Measurements from ENCODE around the gene GLDN. TPM values are rescaled to one million over a fixed set of nuclear protein-coding genes. Genes with fewer than 3 reads are reported as not detected.

Gene GLDN
- total RNA-seq, 1 donor from 2014 or later, result 9.1 TPM

DNA sequence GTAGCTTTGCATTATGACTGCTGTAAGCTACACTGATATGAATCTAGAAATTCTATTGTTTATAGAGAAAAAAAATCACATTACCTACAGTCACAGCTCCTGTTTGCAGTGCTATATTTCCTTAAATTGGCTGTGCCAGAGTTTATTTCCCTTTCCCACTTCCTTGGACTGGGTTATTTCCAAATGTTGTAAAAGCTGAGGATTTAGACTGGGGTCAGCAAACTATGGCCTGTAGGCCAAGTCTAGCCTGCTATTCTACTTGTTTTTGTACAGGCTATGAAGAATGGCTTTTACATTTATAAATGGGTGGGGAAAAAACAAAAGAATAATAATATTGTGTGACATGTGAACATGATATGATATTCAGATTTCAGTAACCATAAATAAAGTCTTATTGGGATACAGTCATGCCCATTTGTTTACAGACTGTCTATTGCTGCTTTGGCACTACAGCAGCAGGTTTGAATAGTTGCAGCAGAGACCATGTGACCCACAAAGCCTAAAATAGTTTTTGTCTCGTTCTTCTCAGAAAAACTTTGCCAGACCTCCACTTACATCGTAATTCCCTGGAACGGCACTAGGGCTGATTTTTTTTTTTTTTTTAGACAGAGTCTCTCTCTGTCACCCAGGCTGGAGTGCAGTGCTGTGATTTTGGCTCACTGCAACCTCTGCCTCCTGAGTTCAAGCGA lies 7.8 kb downstream of the GLDN start:
- intact Hi-C loops (cut with DNase I), result no loop called here
- DNase-seq (no peak), ATAC-seq (ENCODE audit: poor library complexity) (peak; percentile 88)

DNA sequence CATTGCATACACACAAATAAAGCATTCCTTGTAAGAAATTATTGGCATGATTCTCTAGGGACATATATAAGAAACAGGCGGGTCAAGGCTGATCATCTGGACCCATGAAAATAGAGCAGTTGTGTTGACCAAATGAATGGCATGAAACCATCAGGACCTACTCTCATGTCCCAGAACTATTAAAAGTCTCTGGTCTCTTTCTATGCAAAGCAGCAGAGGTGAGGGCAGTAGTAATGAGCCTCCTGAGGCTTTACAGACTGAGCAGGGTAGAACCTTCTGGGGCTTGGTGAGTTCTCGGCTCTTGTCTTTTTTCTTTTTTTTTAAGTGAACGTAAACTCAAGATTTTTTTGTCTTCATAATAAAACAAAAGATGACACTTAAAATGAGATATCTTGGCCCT lies 9.3 kb downstream of the GLDN start:
- intact Hi-C loops (cut with DNase I), result no loop called here
- DNase-seq (no peak), ATAC-seq (ENCODE audit: poor library complexity) (no peak)

DNA sequence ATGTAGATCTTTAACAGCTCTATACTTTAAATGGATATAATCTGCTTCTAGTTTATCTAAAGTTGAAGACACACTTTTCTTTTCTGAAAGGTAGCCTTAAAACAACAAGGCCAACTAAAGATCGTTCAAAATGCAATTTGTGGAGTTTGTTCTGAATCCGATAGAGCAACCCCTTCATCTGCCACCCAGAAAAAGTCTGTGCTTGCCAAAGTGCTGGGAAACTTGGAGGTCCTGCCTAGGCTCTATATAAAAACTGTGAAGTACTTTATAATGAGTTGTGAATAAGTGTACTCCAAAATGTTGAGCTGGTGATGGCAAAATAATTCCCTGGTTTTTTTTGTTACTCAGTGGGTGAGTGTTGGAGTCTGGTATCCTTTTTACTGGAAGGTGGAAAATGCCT lies 12.5 kb downstream of the GLDN start:
- ATAC-seq (ENCODE audit: poor library complexity) (no peak), DNase-seq (no peak)
- intact Hi-C loops (cut with DNase I), result no loop called here

DNA sequence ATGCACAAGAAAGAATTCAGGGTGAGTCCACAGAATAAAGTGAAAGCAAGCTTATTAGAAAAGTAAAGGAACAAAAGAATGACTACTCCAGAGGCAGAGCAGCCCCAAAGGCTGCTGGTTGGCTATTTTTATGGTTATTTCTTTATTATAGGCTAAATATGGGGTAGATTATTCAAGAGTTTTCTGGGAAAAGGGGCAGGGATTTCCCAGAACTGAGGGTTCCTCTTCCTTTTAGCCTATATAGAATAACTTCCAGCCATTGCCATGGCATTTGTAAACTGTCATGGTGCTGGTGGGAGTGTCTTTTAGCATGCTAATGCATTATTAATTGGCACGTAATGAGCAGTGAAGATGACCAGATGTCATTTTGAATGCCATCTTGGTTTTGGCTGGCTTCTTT lies 13.6 kb downstream of the GLDN start:
- ATAC-seq (ENCODE audit: poor library complexity) (no peak), DNase-seq (no peak)
- intact Hi-C loops (cut with DNase I), result no loop called here

DNA sequence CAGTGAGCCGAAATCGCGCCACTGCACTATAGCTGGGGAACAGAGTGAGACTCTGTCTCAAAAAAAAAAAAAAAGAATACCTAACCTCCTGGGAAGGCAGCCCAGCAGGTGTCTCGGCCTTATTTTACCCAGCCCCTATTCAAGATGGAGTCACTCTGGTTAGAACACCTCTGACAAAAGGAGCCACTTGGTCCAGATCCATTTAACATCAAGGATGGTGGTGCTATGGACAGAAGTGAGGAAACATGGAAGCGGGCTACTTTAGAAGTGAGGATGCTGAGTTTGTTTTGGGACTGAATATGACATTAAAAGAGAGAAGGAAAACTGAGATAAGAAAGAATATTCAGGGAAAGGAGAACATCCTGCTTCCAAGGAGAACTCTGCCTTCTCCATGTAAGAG lies 14.7 kb downstream of the GLDN start:
- no peak for ATAC-seq (ENCODE audit: poor library complexity)
- no peak for DNase-seq
- intact Hi-C loops (cut with DNase I), result no loop called here

DNA sequence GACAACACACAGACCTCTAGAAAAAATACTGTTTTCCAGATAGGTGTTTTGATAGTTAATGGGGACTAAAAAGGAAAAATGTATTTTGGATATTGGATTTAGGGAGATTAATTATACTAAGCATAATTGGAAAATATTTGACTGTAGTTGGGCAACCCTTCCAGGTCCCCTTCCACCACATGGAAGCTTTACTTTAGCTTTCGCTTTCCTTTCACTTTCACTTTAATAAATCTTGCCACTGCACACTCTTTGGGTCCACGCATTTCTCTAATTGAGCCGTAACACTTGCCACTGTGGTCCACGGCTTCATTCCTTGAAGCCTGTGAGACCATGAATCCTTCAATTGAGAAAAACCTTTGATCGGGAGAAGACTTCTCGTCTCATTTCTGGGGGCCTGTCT lies 15.5 kb downstream of the GLDN start:
- DNase-seq (no peak), ATAC-seq (ENCODE audit: poor library complexity) (no peak)
- intact Hi-C loops (cut with DNase I), result no loop called here

DNA sequence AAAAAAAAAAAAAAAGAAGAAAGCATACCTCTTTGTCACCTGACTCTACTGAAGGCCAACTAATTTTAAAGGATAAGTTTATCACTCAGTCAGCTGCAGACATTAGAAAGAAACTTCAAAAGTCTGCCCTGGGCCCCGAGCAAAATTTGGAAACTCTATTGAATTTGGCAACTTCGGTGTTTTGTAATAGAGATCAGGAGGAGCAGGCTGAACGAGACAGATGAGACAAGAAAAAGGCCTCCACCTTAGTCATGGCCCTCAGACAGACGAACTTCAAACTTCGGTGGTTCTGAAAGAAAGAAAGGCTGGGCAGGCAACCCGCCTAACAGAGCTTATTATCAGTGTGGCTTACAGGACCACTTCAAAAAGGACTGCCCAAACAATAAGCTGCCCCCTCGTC lies 18.5 kb downstream of the GLDN start:
- no peak for ATAC-seq (ENCODE audit: poor library complexity)
- no peak for DNase-seq
- intact Hi-C loops (cut with DNase I), result no loop called here

DNA sequence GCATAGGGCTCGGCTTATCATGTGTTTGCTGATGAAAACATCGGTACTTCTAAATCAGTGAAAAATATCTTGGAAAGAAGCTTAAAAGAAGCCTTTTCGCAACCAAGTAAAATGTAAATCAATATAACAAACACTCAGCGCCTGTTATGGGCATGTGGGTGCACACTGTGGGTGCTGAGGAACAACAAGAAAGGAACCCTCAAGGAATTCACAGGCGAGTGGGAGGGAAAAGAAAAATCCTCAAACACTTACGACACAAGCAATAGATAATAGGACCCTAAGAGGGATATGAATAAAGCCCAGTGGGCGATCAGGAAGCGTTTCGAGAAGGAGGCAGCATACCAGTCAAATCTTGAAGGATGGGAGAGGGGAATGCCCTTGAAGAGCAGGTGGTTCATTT lies 21.9 kb downstream of the GLDN start:
- ATAC-seq (ENCODE audit: poor library complexity) (no peak), DNase-seq (no peak)
- intact Hi-C loops (cut with DNase I), result no loop called here

DNA sequence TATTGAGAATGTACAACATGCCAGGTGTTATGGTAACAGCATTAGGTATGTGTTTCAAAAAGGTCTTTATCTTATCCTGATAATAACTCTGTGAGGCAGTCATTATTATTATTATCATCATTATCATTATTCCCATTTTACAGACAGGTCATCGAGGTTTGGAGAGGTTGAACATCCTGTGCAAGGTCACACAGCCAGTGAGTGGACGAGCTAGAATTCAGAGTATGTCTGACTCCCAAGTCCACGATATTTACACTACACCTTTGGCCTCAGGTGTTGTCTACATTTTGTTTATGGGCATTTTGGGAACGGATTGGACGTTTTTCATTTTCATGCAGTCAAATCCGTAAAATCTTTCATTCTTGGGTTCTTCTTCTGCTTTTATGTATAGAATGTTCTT lies 24.0 kb downstream of the GLDN start:
- ATAC-seq (ENCODE audit: poor library complexity) (no peak), DNase-seq (no peak)
- intact Hi-C loops (cut with DNase I), result no loop called here

DNA sequence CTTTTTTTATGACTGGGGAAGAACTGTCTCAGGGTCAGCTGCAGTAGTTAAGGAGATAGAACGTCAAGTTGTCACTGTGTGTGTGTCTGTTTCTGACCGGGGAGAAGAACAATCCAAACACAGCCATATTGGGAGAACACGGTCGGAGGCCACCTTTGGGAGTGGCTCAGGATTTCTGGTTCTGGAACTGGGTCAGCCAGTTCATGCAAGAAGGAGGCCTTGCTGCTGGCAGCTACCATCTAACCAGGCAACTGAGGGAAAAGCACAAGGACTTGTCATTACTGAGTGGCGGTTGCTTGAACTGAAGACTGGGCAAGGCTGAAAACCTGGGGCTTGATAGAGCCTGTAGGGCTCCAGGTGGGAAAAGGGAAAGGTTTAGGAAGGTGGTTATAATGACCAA lies 24.6 kb downstream of the GLDN start:
- DNase-seq (no peak), ATAC-seq (ENCODE audit: poor library complexity) (no peak)
- intact Hi-C loops (cut with DNase I), result no loop called here

DNA sequence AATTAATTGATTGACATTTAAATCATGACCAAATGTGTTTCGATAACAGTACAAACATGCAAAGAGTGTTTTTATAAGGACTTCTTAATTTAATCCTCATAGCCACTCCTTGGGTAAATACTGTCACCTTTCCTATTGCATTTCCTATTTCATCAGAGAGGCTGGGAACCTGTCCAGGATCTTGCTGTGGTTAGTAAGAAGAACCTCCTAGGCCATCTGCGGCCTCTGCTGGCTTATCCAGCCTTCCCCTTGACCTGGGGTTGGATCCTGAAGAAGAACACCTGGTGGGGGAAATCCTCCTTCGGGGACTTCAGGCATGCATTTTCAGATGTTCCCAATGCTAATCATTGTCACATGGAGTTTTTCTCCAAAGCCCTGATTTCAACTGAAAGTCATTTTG lies 25.5 kb downstream of the GLDN start:
- peak; percentile 70 for ATAC-seq (ENCODE audit: poor library complexity)
- intact Hi-C loops (cut with DNase I), result no loop called here
- no peak for DNase-seq

DNA sequence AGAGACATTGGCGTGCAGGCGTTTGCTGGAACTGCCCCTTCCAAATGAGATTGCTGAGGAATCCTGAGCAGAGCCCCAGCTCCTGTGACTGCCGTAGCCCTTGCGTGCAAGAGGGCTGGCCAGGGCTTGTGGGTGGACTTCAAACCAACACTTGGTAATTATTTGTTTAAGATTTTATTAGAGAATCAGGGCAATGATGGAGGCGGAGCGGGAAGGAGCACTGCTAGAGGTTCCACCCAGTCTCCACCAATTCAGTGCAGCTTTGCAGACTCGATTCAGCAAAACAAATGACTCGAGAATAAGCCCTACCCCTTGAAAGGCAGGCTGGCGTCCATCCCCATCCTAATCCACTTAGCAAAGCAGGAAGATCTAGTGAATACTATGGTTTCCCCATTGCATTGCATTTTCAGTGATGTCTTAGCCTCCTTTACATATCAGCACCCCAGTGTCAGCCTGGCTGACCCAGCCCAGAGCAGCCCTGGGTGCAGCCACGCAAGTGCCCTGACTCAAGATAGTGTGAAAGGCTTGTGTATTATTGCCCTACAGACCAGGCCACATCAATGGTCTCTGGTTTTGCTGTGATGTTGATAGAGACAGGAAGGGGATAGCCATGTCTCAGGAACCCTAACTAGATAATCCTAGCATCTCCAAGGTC lies 26.0 kb downstream of the GLDN start:
- intact Hi-C loops (cut with DNase I), result no loop called here
- DNase-seq (no peak), ATAC-seq (ENCODE audit: poor library complexity) (peak; percentile 59)

DNA sequence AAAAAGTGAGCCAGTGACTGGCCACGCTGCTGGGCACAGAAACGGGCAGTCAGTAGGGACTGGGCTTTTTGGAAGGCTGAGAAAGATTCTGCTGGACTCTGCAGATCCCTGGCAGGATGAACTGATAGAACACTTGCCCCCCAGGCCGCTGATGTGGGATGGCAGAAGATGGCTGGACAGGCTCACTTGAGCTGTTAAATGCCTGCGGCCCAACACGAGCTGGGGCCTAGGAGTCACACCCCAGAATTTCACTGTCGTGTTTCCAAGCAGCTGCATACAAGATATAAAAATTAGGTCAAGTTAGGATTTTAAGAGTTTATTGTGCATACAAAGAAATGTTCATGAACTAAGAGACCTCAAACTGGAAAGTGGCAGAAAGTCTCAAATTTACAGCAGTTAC lies 26.9 kb downstream of the GLDN start:
- ATAC-seq (ENCODE audit: poor library complexity) (peak; percentile 43), DNase-seq (no peak)
- intact Hi-C loops (cut with DNase I), result no loop called here

DNA sequence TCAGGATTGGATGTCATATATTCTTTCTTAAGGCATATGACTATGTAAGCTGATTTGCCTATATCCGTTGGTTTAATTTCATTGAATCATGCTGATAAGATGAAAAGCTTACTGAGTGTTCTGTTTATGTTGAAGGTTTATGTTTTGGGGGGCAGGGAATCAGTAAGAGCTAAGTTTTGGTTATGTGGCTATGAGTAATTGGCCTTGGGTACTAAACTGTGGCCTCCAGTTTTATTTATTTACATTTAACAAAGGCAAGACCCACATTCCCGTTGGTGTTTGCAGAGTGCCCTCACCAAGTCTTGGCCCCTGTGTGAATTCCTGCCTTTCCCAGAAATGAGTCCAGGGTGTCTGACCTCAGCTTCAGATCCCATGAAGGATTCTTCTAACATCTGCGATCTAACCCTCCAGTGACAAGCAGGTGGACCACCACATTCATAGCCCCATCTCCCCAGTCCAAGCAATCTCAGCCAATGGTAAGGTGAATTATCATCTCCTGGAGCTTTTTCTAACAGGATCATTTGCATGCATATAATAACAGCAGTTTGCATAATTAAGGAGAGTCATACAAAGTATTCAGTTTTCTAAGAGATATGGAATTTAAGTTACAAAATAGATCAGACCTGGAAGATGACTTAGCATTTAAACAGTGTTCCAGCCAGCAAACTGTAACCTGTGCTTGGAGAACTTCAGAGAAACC lies 27.4 kb downstream of the GLDN start:
- no peak for ATAC-seq (ENCODE audit: poor library complexity)
- DNase-seq, result no peak
- intact Hi-C loops (cut with DNase I), result no loop called here

DNA sequence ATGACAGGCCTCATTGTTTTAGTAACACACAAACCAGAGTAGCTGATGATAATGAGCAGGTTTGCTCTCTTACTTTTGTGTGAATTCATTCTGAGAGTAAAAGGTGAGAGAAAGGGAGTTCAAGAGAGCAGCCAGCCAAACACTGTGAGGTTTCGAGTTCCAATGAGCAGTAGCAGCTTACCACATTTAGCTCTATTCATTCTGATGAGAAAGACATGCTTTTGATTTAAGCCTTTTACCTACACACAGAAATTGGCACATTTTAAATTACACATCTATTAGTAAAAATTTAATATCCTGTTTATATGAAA lies 28.0 kb downstream of the GLDN start:
- intact Hi-C loops (cut with DNase I), result no loop called here

DNA sequence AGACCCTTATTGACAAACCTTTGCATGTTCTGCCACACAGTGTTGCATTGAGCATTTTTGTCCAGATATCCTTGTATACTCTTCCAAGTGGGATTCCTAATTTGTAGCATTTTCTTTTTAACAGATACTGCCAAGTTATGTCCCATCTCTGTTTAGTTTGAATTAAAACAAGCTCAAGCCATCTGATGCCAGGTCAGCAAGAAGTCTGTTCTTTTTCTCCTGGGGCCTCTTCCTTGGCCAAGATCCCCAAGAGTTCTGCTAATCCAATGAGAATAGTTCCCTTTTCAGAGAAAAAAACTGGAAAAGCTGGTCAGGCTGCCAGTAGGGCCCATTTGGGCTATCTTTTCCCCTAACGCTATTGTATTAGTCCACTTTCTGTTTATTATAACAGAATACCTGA lies 29.8 kb downstream of the GLDN start:
- ATAC-seq (ENCODE audit: poor library complexity) (no peak), DNase-seq (no peak)
- intact Hi-C loops (cut with DNase I), result no loop called here

More for the DNA sequence above, 28.0 kb downstream of the GLDN start:
- DNase-seq (no peak), ATAC-seq (ENCODE audit: poor library complexity) (no peak)

DNA sequence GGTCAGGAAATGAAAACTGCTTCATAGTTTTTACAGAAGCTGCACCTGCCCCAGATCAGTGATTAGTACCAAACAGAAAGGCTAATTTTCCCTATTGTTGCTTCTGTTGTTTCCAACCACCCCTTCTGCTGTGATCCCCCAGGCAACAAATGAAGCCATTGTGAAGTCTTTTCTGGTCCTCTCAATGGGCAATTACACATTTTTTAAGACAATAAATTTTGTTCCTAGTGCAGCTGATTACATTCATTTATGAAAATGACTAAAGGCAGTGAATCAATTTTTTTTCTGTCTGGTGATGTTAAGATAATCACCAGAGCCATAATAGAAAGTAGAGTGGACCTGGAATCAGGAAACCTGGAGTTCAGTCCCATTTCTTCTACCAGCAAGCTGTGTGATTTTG lies 32.7 kb downstream of the GLDN start:
- intact Hi-C loops (cut with DNase I), result no loop called here
- ATAC-seq (ENCODE audit: poor library complexity) (no peak), DNase-seq (no peak)

DNA sequence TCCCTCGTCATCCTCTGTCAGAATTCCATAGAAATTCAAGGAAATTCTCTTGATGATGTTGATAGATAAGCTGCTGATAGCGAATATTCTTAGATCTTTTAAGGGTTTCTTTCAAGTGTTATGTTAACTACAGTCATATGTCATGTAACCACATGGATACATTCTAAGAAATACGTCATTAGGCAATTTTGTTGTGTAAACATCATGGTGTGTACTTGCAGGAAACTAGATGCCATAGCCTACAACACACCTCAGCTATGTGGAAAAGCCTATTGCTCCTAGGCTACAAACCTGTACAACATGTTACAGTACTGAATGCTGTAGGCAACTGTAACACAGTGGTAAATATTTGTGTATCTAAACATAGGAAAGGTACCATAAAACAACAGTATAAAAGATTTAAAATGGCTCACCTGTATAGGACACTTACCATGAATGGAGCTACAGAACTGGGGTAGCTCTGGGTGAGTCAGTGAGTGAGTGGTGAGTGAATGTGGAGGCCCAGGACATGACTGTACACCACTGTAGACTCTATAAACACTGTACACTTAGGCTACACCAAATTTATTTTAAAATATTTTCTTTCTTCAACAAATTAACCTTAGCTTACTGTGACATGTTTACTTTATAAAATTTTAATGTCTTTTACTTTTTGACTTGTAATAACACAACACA lies 34.6 kb downstream of the GLDN start:
- intact Hi-C loops (cut with DNase I), result no loop called here
- no peak for ATAC-seq (ENCODE audit: poor library complexity)
- no peak for DNase-seq

DNA sequence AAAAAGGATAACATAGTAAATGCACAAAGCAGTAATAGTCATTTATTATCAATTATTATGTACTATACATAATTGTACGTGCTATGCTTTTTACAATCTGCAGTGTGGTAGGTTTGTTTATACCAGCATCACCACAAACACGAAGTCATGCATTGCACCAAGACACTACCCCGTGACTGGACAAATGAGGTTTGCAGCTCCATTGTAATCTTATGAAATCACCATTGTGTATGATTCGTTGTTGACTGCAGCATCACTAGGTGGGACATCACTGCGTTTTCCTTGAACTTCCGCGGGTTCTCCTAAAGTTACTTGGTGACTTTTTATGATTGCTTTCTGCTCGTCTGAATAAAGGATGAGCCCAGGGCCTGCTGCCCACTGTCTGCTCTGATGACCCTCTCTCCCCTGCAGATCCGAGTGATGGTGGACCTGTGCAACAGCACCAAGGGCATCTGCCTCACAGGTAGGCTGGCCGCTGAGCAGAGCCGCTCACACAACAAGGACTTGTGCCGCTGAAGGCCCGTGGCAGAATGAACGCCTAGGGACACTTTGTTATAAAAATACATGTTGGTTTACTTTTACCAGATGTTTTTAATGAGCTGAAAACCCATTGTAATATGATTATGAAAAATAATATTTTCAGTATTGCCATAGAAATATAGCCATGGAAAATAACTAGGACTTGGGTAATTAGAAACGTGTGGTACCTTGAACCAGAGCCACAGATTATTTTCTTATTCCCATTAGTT lies 35.8 kb downstream of the GLDN start:
- intact Hi-C loops (cut with DNase I), result no loop called here
- DNase-seq (no peak), ATAC-seq (ENCODE audit: poor library complexity) (no peak)

Data from Right ventricle myocardium superior (tissue), 1 donor.